Liver (tissue), 9 donors: ENCODE measurements around the gene SEC61B. TPM values are rescaled to one million over a fixed set of nuclear protein-coding genes. Genes with fewer than 3 reads are reported as not detected.

ENCODE experiments used
- DNase-seq: peaks from one replicate; pipeline ENCODE4 v3.0.0-alpha.2; 2017; ENCODE audit warnings: low spot score
- H3K27ac ChIP-seq, 2 donors: one replicate each; pipeline ENCODE4 v1.7.0; 2013; ENCODE audit warnings: inconsistent platforms in 2 of 2, low read length in 2 of 2, control low read depth in 1 of 2, low read depth in 1 of 2, mild to moderate bottlenecking in 1 of 2
- H3K27me3 ChIP-seq, 4 donors: one replicate each; pipeline versions ENCODE4 v1.6.1 to v1.7.0; 2013; ENCODE audit warnings: low read length in 3 of 4, inconsistent platforms in 1 of 4, mild to moderate bottlenecking in 1 of 4, moderate library complexity in 1 of 4; ENCODE audit not compliant: control insufficient read depth in 4 of 4, insufficient read depth in 4 of 4
- H3K36me3 ChIP-seq, 4 donors: one replicate each; pipeline versions ENCODE4 v1.6.1 to v1.7.0; 2013; ENCODE audit warnings: low read length in 3 of 4, mild to moderate bottlenecking in 3 of 4, low read depth in 1 of 4, moderate library complexity in 1 of 4; ENCODE audit not compliant: control insufficient read depth in 4 of 4, insufficient read depth in 3 of 4
- H3K4me1 ChIP-seq, 4 donors: one replicate each; pipeline versions ENCODE4 v1.6.1 to v1.7.0; 2013; ENCODE audit warnings: low read length in 3 of 4, mild to moderate bottlenecking in 3 of 4, moderate library complexity in 1 of 4; ENCODE audit not compliant: control insufficient read depth in 4 of 4, insufficient read depth in 4 of 4
- H3K4me3 ChIP-seq, 3 donors: one replicate each; pipeline versions ENCODE4 v1.6.1 to v1.7.0; 2013; ENCODE audit warnings: low read length in 3 of 3, control low read depth in 1 of 3, low read depth in 1 of 3, mild to moderate bottlenecking in 1 of 3
- H3K9ac ChIP-seq, 2 donors: one replicate each; pipeline ENCODE4 v1.7.0; 2013; ENCODE audit warnings: low read length in 2 of 2, mild to moderate bottlenecking in 2 of 2, moderate library complexity in 2 of 2, control low read depth in 1 of 2, low read depth in 1 of 2
- H3K9me3 ChIP-seq, 4 donors: one replicate each; pipeline versions ENCODE4 v1.6.1 to v1.7.0; 2013; ENCODE audit warnings: low read length in 3 of 4; ENCODE audit not compliant: control insufficient read depth in 4 of 4
- ATF3 ChIP-seq: IDR thresholded peaks from 2 replicates; pipeline ENCODE4 v1.6.1; 2016; ENCODE audit warnings: antibody characterized with exemption
- CTCF ChIP-seq: fragments of 150-350 bp; IDR thresholded peaks from 2 replicates; pipeline ENCODE4 v1.5.1; 2017; ENCODE audit warnings: improper control_type of control experiment, low read depth, low read length; ENCODE audit not compliant: missing input control
- EGR1 ChIP-seq, 2 donors: IDR thresholded peaks; 2 replicates each; pipeline ENCODE4 v1.6.1; 2016 to 2018; ENCODE audit warnings: antibody characterized with exemption in 2 of 2, low read depth in 2 of 2
- FOXA1 ChIP-seq: IDR thresholded peaks from 2 replicates; pipeline ENCODE4 v1.6.1; 2016; ENCODE audit warnings: antibody characterized with exemption
- FOXA2 ChIP-seq: IDR thresholded peaks from 2 replicates; pipeline ENCODE4 v1.6.1; 2016; ENCODE audit warnings: antibody characterized with exemption
- GABPA ChIP-seq, 2 donors: IDR thresholded peaks in 1 of 2; conservative IDR thresholded peaks in 1 of 2; 2 replicates each; pipeline ENCODE4 v1.6.1; 2016; ENCODE audit warnings: antibody characterized with exemption in 2 of 2, mild to moderate bottlenecking in 1 of 2, moderate library complexity in 1 of 2
- HNF4A ChIP-seq, 2 donors: conservative IDR thresholded peaks; 2 replicates each; pipeline ENCODE4 v1.6.1; 2016; ENCODE audit warnings: antibody characterized with exemption in 2 of 2, mild to moderate bottlenecking in 2 of 2
- HNF4G ChIP-seq: IDR thresholded peaks from 2 replicates; pipeline ENCODE4 v1.6.1; 2016; ENCODE audit warnings: antibody characterized with exemption
- JUND ChIP-seq, 2 donors: IDR thresholded peaks; 2 replicates each; pipeline ENCODE4 v1.6.1; 2016; ENCODE audit warnings: antibody characterized with exemption in 2 of 2
- MAX ChIP-seq: IDR thresholded peaks from 2 replicates; pipeline ENCODE4 v1.6.1; 2016; ENCODE audit warnings: antibody characterized with exemption
- NR2F2 ChIP-seq: IDR thresholded peaks from 2 replicates; pipeline ENCODE4 v1.6.1; 2016; ENCODE audit warnings: antibody characterized with exemption
- RAD21 ChIP-seq, 2 donors: IDR thresholded peaks; 2 replicates each; pipeline ENCODE4 v1.6.1; 2016; ENCODE audit warnings: antibody characterized with exemption in 2 of 2, mild to moderate bottlenecking in 2 of 2
- REST ChIP-seq: IDR thresholded peaks from 2 replicates; pipeline ENCODE4 v1.6.1; 2016; ENCODE audit warnings: antibody characterized with exemption, mild to moderate bottlenecking
- RXRA ChIP-seq, 2 donors: IDR thresholded peaks; 2 replicates each; pipeline ENCODE4 v1.6.1; 2017 to 2018; ENCODE audit warnings: antibody characterized with exemption in 2 of 2, mild to moderate bottlenecking in 1 of 2
- SP1 ChIP-seq: IDR thresholded peaks from 2 replicates; pipeline ENCODE4 v1.6.1; 2018; ENCODE audit warnings: antibody characterized with exemption, mild to moderate bottlenecking
- TAF1 ChIP-seq: conservative IDR thresholded peaks from 2 replicates; pipeline ENCODE4 v1.6.1; 2016; ENCODE audit warnings: antibody characterized with exemption, mild to moderate bottlenecking
- YY1 ChIP-seq: IDR thresholded peaks from 2 replicates; pipeline ENCODE4 v1.6.1; 2016; ENCODE audit warnings: antibody characterized with exemption, mild to moderate bottlenecking
- ZBTB33 ChIP-seq: IDR thresholded peaks from 2 replicates; pipeline ENCODE4 v1.6.1; 2016; ENCODE audit warnings: antibody characterized with exemption
- WGBS: extraction: QIAGEN DNeasy Blood & Tissue Kit; methylation state at CpG from one replicate; pipeline ENCODE4 v1.1.7; 2013; 5-methylcytosine and 5-hydroxymethylcytosine counted together
- polyA plus RNA-seq, 2 donors: library from polyadenylated mRNA; stranded (reverse) in 1 of 2; unstranded in 1 of 2; fragments of 200-250 nt in 1 of 2; fragments of >200 nt in 1 of 2; fragmentation: Nextera tagmentation in 1 of 2; extraction: Ambion mirVana in 1 of 2; gene quantifications; one replicate each; pipeline versions ENCODE4 v1.2.1 to v1.2.3, GENCODE V29; 2013 to 2015
- total RNA-seq, 2 donors: library from RNA; depleted of rRNA; stranded (reverse); fragments of >200 nt; gene quantifications; one replicate each; pipeline ENCODE4 v1.2.3, GENCODE V29; 2014
- donor health status: healthy.
- donor health status: healthy.
- donor health status: healthy.
- donor health status: healthy.
- donor health status: healthy.

The SEC61B gene
- total and polyA plus RNA-seq, 4 donors, result 84.1 to 431 (median 228) TPM

GRCh38 chr9:99199938-99200539 lies 22.0 kb upstream of the SEC61B start:
- Histone ChIP-seq H3K9ac (no peak overlapping the region), H3K27me3 (no peaks in the 10 kb centered on the region), H3K4me1 (no peaks in the 10 kb centered on the region), H3K27ac (no peak overlapping the region), H3K4me3 (no peak overlapping the region), H3K36me3 (no peaks in the 10 kb centered on the region), H3K9me3 (no peaks in the 10 kb centered on the region)
- TF ChIP-seq REST (no peak), GABPA (IDR thresholded peaks at IDR 0.05 in 1 of 2, conservative IDR thresholded peaks at IDR 0.05 in 1 of 2) (no peak), ZBTB33 (no peak), ATF3 (no peak), NR2F2 (no peak), FOXA2 (no peak), RXRA (IDR thresholded peaks at IDR 0.05) (no peak), SP1 (no peak), EGR1 (IDR thresholded peaks at IDR 0.05; ENCODE audit: low read depth in 2 of 2) (no peak), MAX (no peak), FOXA1 (no peak), RAD21 (IDR thresholded peaks at IDR 0.05) (no peak), HNF4A (conservative IDR thresholded peaks at IDR 0.05) (no peak), TAF1 (no peak), JUND (IDR thresholded peaks at IDR 0.05) (no peak), YY1 (no peak), CTCF (no peak), HNF4G (no peak)
- no peak for DNase-seq
- WGBS, result 87% methylated on average over 8 of the region's 8 CpGs
